Esophagus squamous epithelium (tissue), 5 donors: ENCODE measurements around the gene CYS1. TPM values are rescaled to one million over a fixed set of nuclear protein-coding genes. Genes with fewer than 3 reads are reported as not detected.

Experiments
- DNase-seq: peaks from one replicate; lab custom pipeline; 2025; lab: John Stamatoyannopoulos, UW
- H3K27ac ChIP-seq, 4 donors: fragments of 200-600 bp; sonication (generic); one replicate each; pipeline ENCODE4 v1.5.1; 2016 to 2019; ENCODE audit warnings: mild to moderate bottlenecking in 1 of 4
- H3K27me3 ChIP-seq, 4 donors: fragments of 200-600 bp; sonication (generic); 1 replicate in 3 of 4; 2 replicates in 1 of 4; pipeline versions ENCODE4 v1.5.1 to v1.6.0; 2017 to 2021; ENCODE audit warnings: antibody characterized with exemption in 1 of 4
- H3K36me3 ChIP-seq, 3 donors: fragments of 200-600 bp; sonication (generic); one replicate each; pipeline ENCODE4 v1.5.1; 2016 to 2019
- H3K4me1 ChIP-seq, 3 donors: fragments of 200-600 bp; sonication (generic); one replicate each; pipeline ENCODE4 v1.5.1; 2017 to 2019
- H3K4me3 ChIP-seq, 4 donors: fragments of 200-600 bp; sonication (generic); 1 replicate in 3 of 4; 2 replicates in 1 of 4; pipeline ENCODE4 v1.5.1; 2016 to 2019; ENCODE audit warnings: mild to moderate bottlenecking in 2 of 4, moderate library complexity in 1 of 4
- H3K9me3 ChIP-seq, 3 donors: fragments of 200-600 bp; sonication (generic); one replicate each; pipeline ENCODE4 v1.5.1; 2016 to 2019
- POLR2A ChIP-seq, 4 donors: fragments of 450-650 bp; IDR thresholded peaks; one replicate each; pipeline ENCODE4 v1.6.1; 2017; ENCODE audit warnings: antibody characterized with exemption in 4 of 4, mild to moderate bottlenecking in 4 of 4, moderate library complexity in 3 of 4
- WGBS, 2 donors: methylation state at CpG; one replicate each; pipeline ENCODE4 v1.1.5; 2018; 5-methylcytosine and 5-hydroxymethylcytosine counted together
- intact Hi-C: fragments of 100-400 bp; cut with DNase I; formaldehyde crosslinking; loops from one replicate; pipeline ENCODE4 v1.15.0; 2022
- total RNA-seq, 4 donors: library from RNA; depleted of rRNA; stranded (reverse); fragments of >200 nt; gene quantifications; one replicate each; pipeline ENCODE4 v1.1.0, GENCODE V29; 2016
- TF ChIP-seq, protein P1 (sequence below), 6 experiments: fragments of 450-650 bp in 4 of 6; fragments of 200-600 bp in 2 of 6; sonication (generic) in 2 of 6; IDR thresholded peaks; one replicate each; pipeline ENCODE4 v1.5.1; 2016 to 2019; ENCODE audit warnings: antibody characterized with exemption in 6 of 6, mild to moderate bottlenecking in 4 of 6, moderate library complexity in 4 of 6
- donor health status: DM: yes; HTN: yes; CAD: no.

The CYS1 gene
- total RNA-seq, result 1 to 10 TPM in 2 of 4 donors, under 1 TPM in 2; 0.09 to 2.5 (median 0.80) TPM

DNA sequence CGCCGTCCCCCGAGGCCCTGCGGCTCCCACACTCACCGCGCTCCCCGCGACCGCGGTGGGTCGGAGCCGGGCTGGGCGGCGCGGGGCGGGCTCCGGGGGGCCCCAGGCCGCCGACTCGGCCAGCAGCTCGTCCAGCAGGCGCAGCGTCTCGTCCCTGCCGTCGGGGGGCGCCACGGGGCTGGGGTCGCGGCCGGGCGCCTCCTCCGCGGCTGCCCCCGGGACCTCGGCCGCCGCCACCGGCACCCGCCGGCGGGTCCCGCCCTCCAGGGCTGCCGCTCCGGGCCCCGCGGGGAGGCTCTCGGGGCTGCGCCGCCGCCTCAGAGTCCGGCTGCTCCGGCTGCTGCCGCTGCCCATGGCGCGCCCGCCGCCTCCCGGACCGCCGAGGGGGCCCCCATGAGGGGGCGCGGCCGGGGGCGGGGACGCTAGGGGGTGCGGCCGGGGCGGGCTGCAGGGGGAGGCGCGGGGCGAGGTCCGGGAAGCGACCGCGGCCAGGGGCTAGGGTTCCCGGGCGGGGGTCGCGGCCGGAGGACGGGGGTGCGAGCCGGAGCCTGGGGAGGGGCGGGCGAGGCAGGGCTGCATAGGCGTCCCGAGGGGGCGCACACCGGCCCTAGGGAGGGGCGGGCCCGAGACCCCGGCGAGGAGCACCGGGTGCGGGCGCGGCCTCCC is at the start of gene CYS1:
CYS1 (minus strand) TSS at position 542 of the 666 bp plus-strand sequence; CDS start at position 354, 188 bp downstream.
- peak within 1 kb of the TSS; percentile 44 to 73 (median 54) for H3K4me3 ChIP-seq
- peak within 1 kb of the TSS; percentile 49 to 89 (median 76) for H3K27ac ChIP-seq
- intact Hi-C loops, result loop anchor here (10.0 kb wide), 1 partner anchor 355 kb away; no protein-coding TSS in a partner anchor
- TF ChIP-seq, protein P1, sequence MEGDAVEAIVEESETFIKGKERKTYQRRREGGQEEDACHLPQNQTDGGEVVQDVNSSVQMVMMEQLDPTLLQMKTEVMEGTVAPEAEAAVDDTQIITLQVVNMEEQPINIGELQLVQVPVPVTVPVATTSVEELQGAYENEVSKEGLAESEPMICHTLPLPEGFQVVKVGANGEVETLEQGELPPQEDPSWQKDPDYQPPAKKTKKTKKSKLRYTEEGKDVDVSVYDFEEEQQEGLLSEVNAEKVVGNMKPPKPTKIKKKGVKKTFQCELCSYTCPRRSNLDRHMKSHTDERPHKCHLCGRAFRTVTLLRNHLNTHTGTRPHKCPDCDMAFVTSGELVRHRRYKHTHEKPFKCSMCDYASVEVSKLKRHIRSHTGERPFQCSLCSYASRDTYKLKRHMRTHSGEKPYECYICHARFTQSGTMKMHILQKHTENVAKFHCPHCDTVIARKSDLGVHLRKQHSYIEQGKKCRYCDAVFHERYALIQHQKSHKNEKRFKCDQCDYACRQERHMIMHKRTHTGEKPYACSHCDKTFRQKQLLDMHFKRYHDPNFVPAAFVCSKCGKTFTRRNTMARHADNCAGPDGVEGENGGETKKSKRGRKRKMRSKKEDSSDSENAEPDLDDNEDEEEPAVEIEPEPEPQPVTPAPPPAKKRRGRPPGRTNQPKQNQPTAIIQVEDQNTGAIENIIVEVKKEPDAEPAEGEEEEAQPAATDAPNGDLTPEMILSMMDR (IDR thresholded peaks at IDR 0.05), result peak in 2 of 6 experiments; percentile 13 to 20
- TF ChIP-seq POLR2A (IDR thresholded peaks at IDR 0.05), result no peak
- peaks cover 8 to 32% (median 17%) of the 10 kb centered on the region in 3 donors for H3K4me1 ChIP-seq
- H3K36me3 ChIP-seq, result no peaks in the 10 kb centered on the region
- peaks cover 3 to 99% (median 10%) of the 10 kb centered on the region in 4 donors for H3K27me3 ChIP-seq
- no peaks in the 10 kb centered on the region for H3K9me3 ChIP-seq
- DNase-seq, result no peak
- WGBS, 2 donors, result 0% methylated on average over 2 of the region's 98 CpGs; no CpG with 5 or more reads in 1 of the 2 donors

DNA sequence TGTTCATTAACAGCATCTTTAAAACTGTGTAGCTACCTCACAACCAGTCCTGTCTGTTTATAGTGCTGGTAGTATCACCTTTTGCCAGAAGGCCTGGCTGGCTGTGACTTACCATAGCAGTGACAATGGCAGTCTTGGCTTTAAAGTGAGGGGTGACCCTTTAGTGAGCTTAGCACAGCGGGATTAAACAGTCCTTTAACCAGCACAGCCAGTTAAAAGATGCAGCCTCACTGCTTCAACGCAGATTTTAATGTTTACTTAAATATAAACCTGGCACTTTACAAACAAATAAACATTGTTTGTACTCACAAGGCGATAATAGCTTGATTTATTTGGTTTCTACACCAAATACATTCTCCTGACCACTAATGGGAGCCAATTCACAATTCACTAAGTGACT is 49.3 kb upstream of the CYS1 start:
- H3K4me1 ChIP-seq, result peaks cover 0 to 21% (median 4%) of the 10 kb centered on the region in 3 donors
- no peak for TF ChIP-seq POLR2A (IDR thresholded peaks at IDR 0.05)
- TF ChIP-seq, protein P1 (IDR thresholded peaks at IDR 0.05), result no peak
- H3K9me3 ChIP-seq, result no peaks in the 10 kb centered on the region
- no peak overlapping the region for H3K27ac ChIP-seq
- H3K36me3 ChIP-seq, result peaks cover 0 to 4% (median 0%) of the 10 kb centered on the region in 3 donors
- intact Hi-C loops, result loop anchor here (5.0 kb wide), 1 partner anchor 303 kb away; no protein-coding TSS in a partner anchor
- no peak overlapping the region for H3K4me3 ChIP-seq
- WGBS, 2 donors, result 74 to 85% methylated on average over 3 of the region's 3 CpGs
- DNase-seq, result no peak
- no peaks in the 10 kb centered on the region for H3K27me3 ChIP-seq

GRCh38 chr2:10128420-10128819 is 48.2 kb upstream of the CYS1 start:
- peaks cover 0 to 10% (median 2%) of the 10 kb centered on the region in 4 donors for H3K27me3 ChIP-seq
- peaks cover 0 to 32% (median 12%) of the 10 kb centered on the region in 3 donors for H3K4me1 ChIP-seq
- intact Hi-C loops, result loop anchor here (5.0 kb wide), 1 partner anchor 304 kb away; no protein-coding TSS in a partner anchor
- peaks cover 0 to 4% (median 0%) of the 10 kb centered on the region in 3 donors for H3K36me3 ChIP-seq
- no peak overlapping the region for H3K27ac ChIP-seq
- H3K9me3 ChIP-seq, result no peaks in the 10 kb centered on the region
- DNase-seq, result no peak
- no peak overlapping the region for H3K4me3 ChIP-seq
- TF ChIP-seq, protein P1 (IDR thresholded peaks at IDR 0.05), result no peak
- TF ChIP-seq POLR2A (IDR thresholded peaks at IDR 0.05), result no peak

- H3K9me3 ChIP-seq, result no peaks in the 10 kb centered on the region
- TF ChIP-seq, protein P1 (IDR thresholded peaks at IDR 0.05), result no peak
- TF ChIP-seq POLR2A (IDR thresholded peaks at IDR 0.05), result no peak
- WGBS, 2 donors, result 74% methylated on average over 5 of the region's 5 CpGs
- H3K27me3 ChIP-seq, result peaks cover 0 to 19% (median 4%) of the 10 kb centered on the region in 4 donors
- H3K27ac ChIP-seq, result no peak overlapping the region
- intact Hi-C loops, result loop anchor here (5.0 kb wide), 1 partner anchor 306 kb away; no protein-coding TSS in a partner anchor
- H3K4me1 ChIP-seq, result peaks cover 13 to 48% (median 27%) of the 10 kb centered on the region in 3 donors
- no peak overlapping the region for H3K4me3 ChIP-seq
- no peak for DNase-seq
- peaks cover 0 to 3% (median 0%) of the 10 kb centered on the region in 3 donors for H3K36me3 ChIP-seq
Observed at GRCh38 chr2:10126632-10127026, 46.4 kb upstream of the CYS1 start.
